Astrocyte of the spinal cord (primary cell): ENCODE measurements around the gene RPTOR.

ENCODE experiments used
- DNase-seq: peaks from one replicate; pipeline ENCODE4 v3.0.0; 2011; ENCODE audit warnings: low read depth, low spot score
- H3K4me3 ChIP-seq: 2 replicates; pipeline ENCODE4 v1.5.1; 2011; ENCODE audit warnings: low read depth, mild to moderate bottlenecking, low read length, moderate library complexity
- in situ Hi-C: cut with HindIII; loops from 2 replicates; pipeline ENCODE4 v1.10.0; 2017; ENCODE audit warnings: low sequenced_read_pairs
- TF ChIP-seq, protein P1 (sequence below): IDR thresholded peaks from 2 replicates; pipeline ENCODE4 v1.5.1; 2012; ENCODE audit warnings: low read depth, mild to moderate bottlenecking, low read length, inconsistent platforms

RPTOR gene

GRCh38 chr17:80604670-80605010, 60.0 kb downstream of the RPTOR start:
- in situ Hi-C loops, result no loop called here
- TF ChIP-seq, protein P1, sequence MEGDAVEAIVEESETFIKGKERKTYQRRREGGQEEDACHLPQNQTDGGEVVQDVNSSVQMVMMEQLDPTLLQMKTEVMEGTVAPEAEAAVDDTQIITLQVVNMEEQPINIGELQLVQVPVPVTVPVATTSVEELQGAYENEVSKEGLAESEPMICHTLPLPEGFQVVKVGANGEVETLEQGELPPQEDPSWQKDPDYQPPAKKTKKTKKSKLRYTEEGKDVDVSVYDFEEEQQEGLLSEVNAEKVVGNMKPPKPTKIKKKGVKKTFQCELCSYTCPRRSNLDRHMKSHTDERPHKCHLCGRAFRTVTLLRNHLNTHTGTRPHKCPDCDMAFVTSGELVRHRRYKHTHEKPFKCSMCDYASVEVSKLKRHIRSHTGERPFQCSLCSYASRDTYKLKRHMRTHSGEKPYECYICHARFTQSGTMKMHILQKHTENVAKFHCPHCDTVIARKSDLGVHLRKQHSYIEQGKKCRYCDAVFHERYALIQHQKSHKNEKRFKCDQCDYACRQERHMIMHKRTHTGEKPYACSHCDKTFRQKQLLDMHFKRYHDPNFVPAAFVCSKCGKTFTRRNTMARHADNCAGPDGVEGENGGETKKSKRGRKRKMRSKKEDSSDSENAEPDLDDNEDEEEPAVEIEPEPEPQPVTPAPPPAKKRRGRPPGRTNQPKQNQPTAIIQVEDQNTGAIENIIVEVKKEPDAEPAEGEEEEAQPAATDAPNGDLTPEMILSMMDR, result no peak
- no peak for DNase-seq
- no peak overlapping the region for H3K4me3 ChIP-seq

- H3K4me3 ChIP-seq, result no peak overlapping the region
- TF ChIP-seq, protein P1, result no peak
- in situ Hi-C loops, result no loop called here
- no peak for DNase-seq
Measured at GRCh38 chr17:80605326-80606066, 60.9 kb downstream of the RPTOR start.

- no peak for DNase-seq
- in situ Hi-C loops, result no loop called here
- TF ChIP-seq, protein P1, result no peak
- H3K4me3 ChIP-seq, result no peak overlapping the region
Measured at GRCh38 chr17:80608326-80608725, 63.7 kb downstream of the RPTOR start.

GRCh38 chr17:80609757-80610156, 65.1 kb downstream of the RPTOR start:
- TF ChIP-seq, protein P1, result no peak
- H3K4me3 ChIP-seq, result no peak overlapping the region
- in situ Hi-C loops, result no loop called here
- no peak for DNase-seq

DNA sequence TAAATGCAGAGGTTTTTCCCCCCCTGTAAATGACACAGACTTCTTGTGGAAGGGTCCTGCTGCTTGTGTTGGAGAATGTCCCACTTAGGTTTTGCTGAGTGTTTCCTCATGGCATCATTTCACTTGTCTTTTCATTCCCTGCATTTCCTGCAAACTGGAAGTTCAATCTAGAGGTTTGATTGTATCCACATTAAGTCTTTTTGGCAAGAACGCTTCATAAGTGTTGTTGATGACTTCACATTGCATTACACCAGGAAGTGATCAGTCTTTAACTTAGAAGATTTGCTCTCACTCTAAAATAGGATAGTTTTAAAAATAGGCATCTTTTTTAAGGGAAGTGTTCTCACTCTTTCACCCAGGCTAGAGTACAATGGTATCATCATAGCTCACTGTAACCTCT, 67.2 kb downstream of the RPTOR start:
- TF ChIP-seq, protein P1, result no peak
- no peak for DNase-seq
- in situ Hi-C loops, result no loop called here
- H3K4me3 ChIP-seq, result no peak overlapping the region

DNA sequence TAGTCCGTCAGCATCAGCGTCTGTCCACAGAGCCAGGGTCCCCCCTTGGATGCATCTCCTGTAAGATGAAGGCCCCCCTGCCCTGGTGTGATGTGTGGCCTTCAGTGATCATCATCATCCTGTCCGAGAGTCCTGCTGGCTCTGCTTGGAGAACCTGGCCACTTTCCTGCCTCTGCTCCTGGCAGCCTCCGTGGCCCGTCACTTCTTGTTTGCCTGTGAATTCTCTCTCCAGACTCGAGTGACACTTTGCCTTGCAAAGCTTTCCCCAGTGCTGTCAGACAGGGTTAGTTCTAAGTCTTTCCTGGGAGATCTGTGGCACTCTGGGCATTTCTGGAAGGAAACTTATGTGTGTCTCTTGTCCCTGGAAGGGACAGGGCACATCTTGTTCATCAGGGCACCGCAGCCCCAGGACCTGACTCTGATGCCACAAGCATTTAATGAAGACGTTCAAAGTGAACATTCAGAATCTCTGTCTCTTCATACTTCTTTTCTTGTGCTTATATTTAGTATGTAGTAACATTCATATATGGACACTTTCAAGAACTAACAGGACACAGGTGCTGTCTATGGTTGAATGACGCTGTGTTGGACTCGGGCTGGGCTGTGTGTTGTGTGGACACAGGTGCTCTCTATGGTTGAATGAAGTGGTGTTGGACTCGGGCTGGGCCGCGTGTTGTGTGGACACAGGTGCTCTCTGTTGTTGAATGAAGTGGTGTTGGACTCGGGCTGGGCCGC, 68.5 kb downstream of the RPTOR start:
- TF ChIP-seq, protein P1, result no peak
- DNase-seq, result no peak
- H3K4me3 ChIP-seq, result no peak overlapping the region
- in situ Hi-C loops, result no loop called here
